Lower lobe of right lung (tissue), 2 donors: Measurements from ENCODE around the gene GRIK4. TPM values are rescaled to one million over a fixed set of nuclear protein-coding genes. Genes with fewer than 3 reads are reported as not detected.
"Not testable (repeated sequence)": the region's sequence is repeated elsewhere in the genome, so short reads cannot be mapped to it uniquely, and the experiment has no call there.

Source experiments
- ATAC-seq, 2 donors: fragments of 200-7000 bp; cut with Tn5 transposase; one replicate each; pipeline ENCODE4 v1.9.1; 2020 to 2022; ENCODE audit warnings: mild to moderate bottlenecking in 2 of 2, moderate library complexity in 2 of 2
- DNase-seq: peaks from one replicate; pipeline ENCODE4 v3.0.0-alpha.2; 2020
- H3K27ac ChIP-seq: fragments of 200-600 bp; one replicate; pipeline ENCODE4 v1.8.0; 2022
- H3K27me3 ChIP-seq: fragments of 200-600 bp; one replicate; pipeline ENCODE4 v1.8.0; 2022; ENCODE audit warnings: low read depth
- H3K36me3 ChIP-seq: fragments of 200-600 bp; one replicate; pipeline ENCODE4 v1.8.0; 2022; ENCODE audit warnings: mild to moderate bottlenecking
- H3K4me1 ChIP-seq: fragments of 200-600 bp; one replicate; pipeline ENCODE4 v1.8.0; 2022
- H3K4me3 ChIP-seq: fragments of 200-600 bp; one replicate; pipeline ENCODE4 v1.8.0; 2022; ENCODE audit warnings: mild to moderate bottlenecking
- H3K9me3 ChIP-seq: fragments of 200-600 bp; one replicate; pipeline ENCODE4 v1.8.0; 2022
- CTCF ChIP-seq: fragments of 200-600 bp; IDR thresholded peaks from one replicate; pipeline ENCODE4 v1.8.0; 2022; ENCODE audit warnings: antibody characterized with exemption, mild to moderate bottlenecking
- intact Hi-C: fragments of 100-400 bp; cut with DNase I; formaldehyde crosslinking; loops from one replicate; pipeline ENCODE4 v1.11.0; 2022
- total RNA-seq: library from RNA; stranded (reverse); fragmentation: NEBNext Ultra II Directional; extraction: Animal tissue kit (Norgen Biotek cat#: 25700); gene quantifications from one replicate; pipeline ENCODE4 v1.2.1, GENCODE V29; 2021
- donor health status: DM: no; HTN: yes; CAD: no; lungs with severe emphysema.

Gene GRIK4
- total RNA-seq, 1 donor from 2014 or later, result 2.2 TPM

GRCh38 chr11:120998581-120998980 is 487.0 kb downstream of the GRIK4 start:
- Histone ChIP-seq H3K27ac (no peak overlapping the region), H3K9me3 (no peaks in the 10 kb centered on the region), H3K4me3 (no peak overlapping the region), H3K27me3 (no peaks in the 10 kb centered on the region), H3K36me3 (no peaks in the 10 kb centered on the region), H3K4me1 (no peaks in the 10 kb centered on the region)
- ATAC-seq (no peak), DNase-seq (no peak)
- intact Hi-C loops, result no loop called here
- no peak for TF ChIP-seq CTCF

- no peak overlapping the region for H3K4me3 ChIP-seq
- no peaks in the 10 kb centered on the region for H3K4me1 ChIP-seq
- DNase-seq (no peak), ATAC-seq (no peak)
- H3K27me3 ChIP-seq, result no peaks in the 10 kb centered on the region
- H3K27ac ChIP-seq, result no peak overlapping the region
- intact Hi-C loops, result no loop called here
- H3K36me3 ChIP-seq, result no peaks in the 10 kb centered on the region
- H3K9me3 ChIP-seq, result no peaks in the 10 kb centered on the region
- no peak for TF ChIP-seq CTCF
Measured at GRCh38 chr11:121004206-121004840, 492.8 kb downstream of the GRIK4 start.

GRCh38 chr11:121006922-121007321 is 495.4 kb downstream of the GRIK4 start:
- no peak overlapping the region for H3K4me3 ChIP-seq
- H3K4me1 ChIP-seq, result no peaks in the 10 kb centered on the region
- intact Hi-C loops, result no loop called here
- H3K9me3 ChIP-seq, result no peaks in the 10 kb centered on the region
- DNase-seq (no peak), ATAC-seq (no peak)
- H3K27ac ChIP-seq, result no peak overlapping the region
- no peaks in the 10 kb centered on the region for H3K27me3 ChIP-seq
- no peak for TF ChIP-seq CTCF
- no peaks in the 10 kb centered on the region for H3K36me3 ChIP-seq

GRCh38 chr11:121008551-121008950 is 497.0 kb downstream of the GRIK4 start:
- H3K27me3 ChIP-seq, result no peaks in the 10 kb centered on the region
- ATAC-seq (no peak), DNase-seq (no peak)
- H3K27ac ChIP-seq, result no peak overlapping the region
- H3K36me3 ChIP-seq, result no peaks in the 10 kb centered on the region
- intact Hi-C loops, result no loop called here
- no peaks in the 10 kb centered on the region for H3K9me3 ChIP-seq
- H3K4me1 ChIP-seq, result no peaks in the 10 kb centered on the region
- TF ChIP-seq CTCF, result no peak
- H3K4me3 ChIP-seq, result no peak overlapping the region

GRCh38 chr11:121012091-121012490 is 500.5 kb downstream of the GRIK4 start:
- Histone ChIP-seq H3K36me3 (no peaks in the 10 kb centered on the region), H3K4me1 (no peaks in the 10 kb centered on the region), H3K4me3 (no peak overlapping the region), H3K27ac (no peak overlapping the region), H3K27me3 (no peaks in the 10 kb centered on the region), H3K9me3 (no peaks in the 10 kb centered on the region)
- TF ChIP-seq CTCF, result no peak
- intact Hi-C loops, result no loop called here
- DNase-seq, result no peak
- ATAC-seq, result no peak

GRCh38 chr11:121018746-121019145 is 507.2 kb downstream of the GRIK4 start:
- H3K4me3 ChIP-seq, result no peak overlapping the region
- H3K27ac ChIP-seq, result no peak overlapping the region
- no peak for ATAC-seq
- no peaks in the 10 kb centered on the region for H3K4me1 ChIP-seq
- intact Hi-C loops, result no loop called here
- no peaks in the 10 kb centered on the region for H3K9me3 ChIP-seq
- no peaks in the 10 kb centered on the region for H3K36me3 ChIP-seq
- no peak for DNase-seq
- TF ChIP-seq CTCF, result no peak
- H3K27me3 ChIP-seq, result no peaks in the 10 kb centered on the region

- ATAC-seq, H3K9me3 ChIP-seq, H3K27ac ChIP-seq, H3K4me3 ChIP-seq, DNase-seq, intact Hi-C loops, H3K36me3 ChIP-seq, H3K27me3 ChIP-seq: not testable (repeated sequence)
- peaks cover 17% of the 10 kb centered on the region for H3K4me1 ChIP-seq
Measured at GRCh38 chr11:121021718-121022117, 510.2 kb downstream of the GRIK4 start.
